ENCODE results near the gene TEX22.
"Not testable (repeated sequence)": the region's sequence is repeated elsewhere in the genome, so short reads cannot be mapped to it uniquely, and the experiment has no call there.

The TEX22 gene, protein sequence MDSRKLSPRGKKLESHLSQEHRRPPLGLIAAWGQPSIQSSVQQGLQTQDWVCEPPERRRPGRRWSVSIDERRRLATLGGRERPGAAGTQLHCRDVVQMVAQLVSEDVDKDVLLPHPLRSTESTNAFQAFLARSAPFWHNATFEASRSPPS

DNA sequence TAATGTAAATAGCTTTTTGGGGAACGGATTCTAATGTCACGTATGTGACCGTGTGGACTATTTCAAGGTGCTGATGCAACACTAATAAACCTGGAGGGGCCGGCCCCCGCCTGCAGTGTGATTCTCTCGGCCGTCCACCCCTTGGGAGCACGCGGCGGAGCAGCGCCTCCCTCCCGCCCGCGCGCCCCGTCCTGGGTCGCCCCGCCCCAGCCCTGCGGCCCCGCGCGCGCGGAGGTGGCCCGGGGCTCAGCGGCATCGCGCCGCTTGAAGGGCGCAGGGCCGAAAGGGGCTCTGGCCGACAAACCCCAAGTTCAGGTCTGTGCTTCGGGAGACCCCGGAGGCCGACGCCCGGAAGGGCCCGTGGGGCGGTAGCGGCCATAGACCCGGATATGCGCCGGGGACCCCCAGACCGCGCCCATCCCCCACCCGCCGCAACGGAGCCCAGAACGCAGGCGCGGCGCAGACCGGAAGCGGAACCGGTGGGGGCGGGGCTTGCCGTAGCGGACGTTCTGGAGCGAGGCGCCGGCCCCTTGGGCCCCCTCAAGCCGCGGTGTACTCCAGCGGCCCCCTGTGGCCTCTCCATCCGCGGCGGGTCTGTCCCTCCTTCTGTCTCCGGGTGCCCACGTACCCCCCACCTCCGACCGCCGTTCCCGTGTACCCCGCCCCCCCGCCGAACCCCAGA lies at the start of gene TEX22:
Gene TEX22, plus strand, starts transcription at position 495 of the 682 bp plus-strand sequence. CDS start 803 bp downstream, outside the sequence.
- peak; percentile 82 to 96 (median 88) for DNase-seq

DNA sequence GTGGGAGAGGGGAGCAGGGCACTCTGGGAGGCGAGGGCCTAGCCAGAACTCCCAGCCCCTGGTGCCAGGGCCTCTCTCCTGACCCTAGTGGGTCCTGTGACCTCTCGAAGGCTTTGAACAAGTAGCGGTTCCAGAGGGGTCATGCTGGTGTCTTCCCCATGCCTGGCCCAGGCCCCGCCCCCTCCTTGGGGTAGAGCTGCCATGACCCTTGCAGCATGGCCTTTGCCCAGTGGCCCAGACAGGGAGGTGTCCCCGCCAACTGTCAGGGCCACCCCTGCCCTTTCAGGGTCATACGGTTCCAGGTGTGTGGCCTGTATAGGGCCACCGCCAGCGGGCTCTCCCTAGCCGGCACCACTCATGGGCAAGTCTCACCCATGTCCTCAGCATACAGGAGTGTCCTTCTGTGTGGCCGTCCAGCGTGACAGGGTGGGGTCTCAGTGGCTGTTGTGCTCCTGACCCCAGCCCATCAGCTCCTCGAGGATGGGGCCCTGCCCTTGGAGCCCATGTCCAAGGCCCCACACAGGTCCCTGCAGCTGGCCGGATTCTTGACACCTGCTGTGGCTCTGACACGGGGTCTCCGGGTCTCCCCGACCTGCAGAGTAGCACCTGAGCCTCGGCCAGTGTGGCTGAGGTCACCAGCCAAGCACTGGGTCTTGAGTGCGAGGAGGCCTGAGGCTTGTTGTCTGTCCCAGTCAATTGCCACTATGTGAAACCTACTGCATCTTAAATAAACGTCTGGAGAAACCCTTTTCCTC lies 49.2 kb upstream of the TEX22 start:
- DNase-seq, result no peak

DNA sequence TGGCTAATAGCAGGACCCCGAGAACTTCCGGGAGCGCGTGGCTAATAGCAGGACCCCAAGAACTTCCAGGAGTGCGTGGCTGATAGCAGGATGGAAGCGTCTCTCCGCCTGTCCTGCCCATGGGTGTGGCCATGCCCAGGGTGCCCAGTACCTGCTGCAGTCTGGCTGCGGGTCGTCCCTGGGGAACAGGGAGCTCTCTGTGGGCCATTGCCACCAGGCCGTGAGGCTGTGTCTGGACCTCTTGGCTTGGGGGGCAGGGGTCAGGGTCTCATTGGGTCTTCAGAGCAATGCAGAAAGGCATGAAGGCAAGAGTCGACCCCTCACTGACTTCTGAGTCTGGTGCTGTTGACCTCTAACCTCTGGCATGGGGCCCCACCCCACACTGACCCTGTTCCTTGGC lies 48.3 kb upstream of the TEX22 start:
- DNase-seq, result no peak

DNA sequence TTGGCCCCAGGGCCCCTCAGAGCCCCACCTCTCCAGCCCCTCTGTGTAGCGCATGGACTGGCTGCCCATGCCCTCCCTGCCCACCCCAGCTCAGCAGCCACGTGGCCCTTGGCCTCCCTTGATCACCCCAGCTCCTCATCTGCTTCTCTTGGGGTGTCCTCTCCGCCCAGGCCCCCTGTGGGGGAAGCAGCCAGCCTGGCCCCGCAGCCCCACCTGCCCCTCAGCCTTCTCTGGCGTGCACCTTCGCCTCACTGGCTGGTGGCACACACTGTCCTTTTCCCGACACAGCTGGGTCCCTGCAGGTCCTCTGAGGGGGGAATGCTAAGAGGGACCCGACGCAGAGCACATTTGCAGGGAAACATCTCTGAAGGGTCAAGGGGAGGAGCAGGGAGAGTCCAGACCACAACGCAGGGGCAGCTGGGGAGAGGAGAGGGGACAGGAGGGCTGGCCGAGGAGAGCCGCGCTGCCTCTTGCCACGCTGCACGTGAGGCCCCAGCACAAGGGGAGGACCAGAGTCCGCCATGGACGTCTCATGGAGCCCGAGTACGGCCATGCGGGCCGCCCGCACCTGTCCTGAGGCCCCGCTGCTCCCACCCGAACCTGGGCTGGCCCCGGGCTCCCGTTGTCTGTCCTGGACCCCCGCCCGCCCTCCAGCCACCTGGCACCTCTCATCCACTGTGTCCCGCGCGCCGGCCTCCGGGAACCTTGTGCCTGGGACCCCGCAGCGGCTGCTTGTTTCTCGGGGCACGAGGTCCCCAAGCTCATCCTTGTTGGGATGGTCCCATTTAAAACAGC lies 47.7 kb upstream of the TEX22 start:
- DNase-seq, result no peak

DNA sequence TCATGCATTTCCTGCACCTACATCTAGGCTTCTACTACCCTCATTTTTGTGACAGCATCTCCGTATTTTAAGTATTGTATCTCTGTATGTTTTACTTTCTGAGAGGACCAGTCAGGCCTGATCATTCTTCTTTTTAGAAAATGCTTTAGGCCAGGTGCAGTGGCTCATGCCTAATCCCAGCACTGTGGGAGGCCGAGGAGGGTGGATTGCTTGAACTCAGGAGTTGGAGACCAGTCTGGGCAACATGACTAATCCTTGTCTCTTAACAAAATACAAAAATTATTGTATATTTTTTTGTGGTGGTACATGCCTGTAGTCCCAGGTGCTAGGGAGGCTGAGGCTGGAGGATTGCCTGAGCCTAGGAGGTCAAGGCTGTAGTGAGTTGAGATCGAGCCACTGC lies 46.9 kb upstream of the TEX22 start:
- no peak for DNase-seq

DNA sequence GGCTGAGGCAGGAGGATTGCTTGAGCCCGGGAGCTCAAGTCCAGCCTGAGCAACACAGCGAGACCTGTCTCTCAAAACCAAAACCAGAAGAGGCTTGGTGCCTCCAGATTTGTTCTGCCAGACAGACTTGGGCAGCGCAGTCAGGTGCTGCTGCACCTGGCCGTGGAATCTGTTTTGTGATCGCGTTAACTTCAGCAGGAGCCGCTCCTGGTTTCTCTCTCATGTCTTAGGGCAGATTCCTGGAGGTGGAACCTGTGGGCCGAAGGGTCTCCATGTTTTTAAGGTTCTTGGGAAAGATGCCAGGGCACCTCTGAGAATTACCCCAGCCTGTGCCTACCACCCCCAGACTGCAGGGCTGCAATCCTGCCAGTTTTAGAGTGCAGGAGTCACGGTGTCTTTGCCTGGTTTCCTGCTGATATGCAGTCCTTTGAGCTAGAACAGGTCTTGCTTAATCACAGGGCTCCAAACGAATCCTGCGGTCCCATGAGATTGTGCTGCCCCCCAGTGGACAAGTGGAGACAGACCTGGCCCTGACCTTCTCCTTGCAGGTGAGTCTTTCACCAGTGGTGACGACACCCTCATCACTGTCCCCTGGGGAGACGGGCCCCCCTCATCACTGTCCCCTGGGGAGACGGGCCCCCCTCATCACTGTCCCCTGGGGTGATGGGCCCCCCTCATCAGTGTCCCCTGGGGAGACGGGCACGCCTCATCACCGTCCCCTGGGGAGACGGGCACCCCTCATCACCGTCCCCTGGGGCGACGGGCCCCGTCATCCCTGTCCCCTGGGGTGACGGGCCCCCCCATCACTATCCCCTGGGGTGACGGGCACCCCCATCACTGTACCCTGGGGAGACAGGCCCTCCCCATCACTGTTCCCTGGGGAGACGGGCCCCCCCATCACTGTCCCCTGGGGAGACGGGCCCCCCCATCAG lies 46.2 kb upstream of the TEX22 start:
- DNase-seq, result peak; percentile 82 to 90 (median 89)

DNA sequence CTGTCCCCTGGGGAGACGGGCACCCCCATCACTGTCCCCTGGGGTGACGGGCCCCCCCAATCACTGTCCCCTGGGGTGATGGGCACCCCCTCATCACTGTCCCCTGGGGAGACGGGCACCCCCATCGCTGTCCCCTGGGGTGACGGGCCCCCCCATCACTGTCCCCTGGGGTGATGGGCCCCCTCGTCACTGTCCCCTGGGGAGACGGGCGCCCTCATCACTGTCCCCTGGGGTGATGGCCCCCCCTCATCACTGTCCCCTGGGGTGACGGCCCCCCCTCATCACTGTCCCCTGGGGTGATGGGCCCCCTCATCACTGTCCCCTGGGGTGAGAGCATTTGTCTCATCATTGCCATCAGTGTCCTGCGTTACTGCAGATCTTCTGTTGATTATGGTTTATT lies 45.2 kb upstream of the TEX22 start:
- DNase-seq, result no peak

DNA sequence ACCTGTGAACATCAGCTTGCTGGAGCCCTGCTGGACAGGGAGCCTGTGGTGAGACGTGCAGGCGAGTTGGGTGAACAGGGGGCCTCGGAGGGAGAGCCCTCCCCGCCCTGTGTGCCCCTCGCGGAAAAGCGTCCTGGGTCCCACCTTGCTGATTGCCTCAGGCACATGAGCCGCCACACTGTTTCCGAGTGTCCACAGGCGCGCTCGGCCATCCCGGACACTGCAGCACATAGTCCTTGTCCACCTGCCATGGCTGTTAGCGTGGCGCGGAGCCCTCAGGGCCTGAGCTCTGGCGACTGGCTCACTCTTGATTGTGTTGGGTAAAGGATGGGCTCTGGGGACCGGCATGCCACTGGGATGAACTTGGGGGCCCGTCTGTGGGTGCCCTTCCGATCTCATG lies 43.8 kb upstream of the TEX22 start:
- DNase-seq, result no peak

DNA sequence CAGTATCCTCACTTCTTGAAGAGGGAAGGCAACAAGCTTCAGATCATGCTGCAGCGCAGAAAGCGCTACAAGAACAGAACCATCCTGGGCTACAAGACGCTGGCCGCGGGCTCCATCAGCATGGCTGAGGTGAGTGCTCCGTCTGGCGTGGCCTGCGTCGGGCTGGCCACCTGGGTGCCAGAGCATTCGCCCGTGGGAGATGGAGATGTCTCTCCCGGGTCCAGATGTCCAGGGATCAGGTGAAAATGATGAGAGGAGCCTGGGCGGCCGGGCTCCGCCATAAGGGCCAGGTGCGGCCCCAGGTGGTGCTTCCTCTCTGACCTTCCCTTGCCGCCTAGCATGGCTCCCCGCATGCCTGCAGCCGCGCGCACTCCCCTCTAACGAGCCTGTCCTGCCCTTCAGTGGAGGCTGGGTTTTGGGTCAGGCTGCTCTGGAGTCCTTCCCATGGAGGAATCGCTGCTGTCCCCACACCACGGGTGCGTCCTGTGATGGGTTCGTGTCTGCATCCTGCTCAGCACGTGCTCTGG lies 43.2 kb upstream of the TEX22 start:
- no peak for DNase-seq

DNA sequence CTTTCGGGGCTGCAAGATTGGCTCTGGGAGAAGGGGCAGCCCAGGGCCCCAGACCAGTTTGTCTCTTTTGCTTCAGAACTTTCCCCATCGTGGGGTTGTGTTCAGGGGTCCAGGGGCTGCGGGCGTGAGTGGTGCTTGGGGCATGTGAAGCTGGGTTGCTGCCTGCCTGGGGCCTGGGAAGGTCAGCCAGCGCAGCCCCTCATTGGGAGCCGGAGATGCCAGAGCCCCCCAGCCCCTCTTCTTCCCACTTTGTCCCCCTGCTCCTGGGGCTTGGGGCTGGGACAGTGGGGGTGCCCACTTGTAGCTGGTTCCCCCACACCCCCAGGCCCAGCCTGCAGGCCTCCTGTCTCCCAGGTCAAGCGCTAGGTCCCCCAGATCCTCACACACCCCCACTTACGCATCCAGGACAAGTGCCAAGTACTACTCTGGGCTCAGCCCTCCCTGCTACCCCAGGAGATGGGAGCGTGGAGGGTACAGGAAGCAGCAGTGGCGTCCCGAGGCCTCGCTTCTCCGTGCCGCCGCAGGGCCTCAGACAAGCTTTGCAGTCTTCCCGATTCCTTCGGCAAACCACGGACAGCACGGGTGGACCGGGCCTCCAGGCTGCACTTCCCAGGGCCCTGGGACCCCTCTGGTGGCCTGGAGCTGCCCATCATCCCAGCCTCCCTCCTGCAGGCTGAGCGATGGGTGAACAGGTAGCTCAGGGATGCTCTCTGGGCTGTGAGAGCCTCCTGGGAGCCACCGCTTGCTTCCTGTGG lies 42.3 kb upstream of the TEX22 start:
- no peak for DNase-seq

DNA sequence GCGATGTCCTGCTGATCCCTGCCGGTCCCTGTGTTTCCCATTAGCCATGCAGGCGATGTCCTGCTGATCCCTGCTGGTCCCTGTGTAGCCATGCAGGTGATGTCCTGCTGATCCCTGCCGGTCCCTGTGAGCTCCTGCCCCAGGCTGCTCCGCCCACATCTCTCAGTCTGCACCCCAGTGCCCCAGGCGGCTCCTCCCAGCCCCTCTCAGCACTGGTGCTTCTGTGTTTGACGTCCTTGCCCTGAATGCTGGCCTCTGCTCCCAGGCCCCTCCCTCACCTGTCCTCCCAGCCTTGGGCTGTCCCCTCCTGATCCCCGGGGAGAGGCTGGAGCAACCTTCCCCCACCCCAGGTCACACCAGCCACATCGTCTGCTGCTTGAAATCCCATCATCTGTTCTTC lies 41.4 kb upstream of the TEX22 start:
- DNase-seq, result no peak

DNA sequence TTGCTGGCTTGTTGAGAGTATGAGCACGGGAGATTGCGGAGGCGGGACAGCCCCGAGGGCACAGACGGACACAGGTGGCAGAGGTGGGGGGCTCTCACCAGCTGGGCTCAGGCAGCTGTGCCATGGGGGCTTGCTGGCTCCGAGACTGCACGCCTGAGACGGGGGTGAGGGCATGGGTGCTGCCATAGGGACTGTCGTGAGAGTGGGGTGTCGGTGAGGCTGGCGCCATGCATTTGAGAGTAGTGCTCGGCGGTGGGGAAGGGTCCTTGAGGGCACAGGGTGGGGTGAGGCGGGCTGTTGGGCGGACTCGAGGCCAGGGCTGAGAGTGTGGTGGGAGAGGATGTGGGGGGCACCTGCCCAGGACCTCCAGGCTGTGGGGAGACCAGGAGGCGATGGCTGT lies 40.7 kb upstream of the TEX22 start:
- DNase-seq, result no peak

DNA sequence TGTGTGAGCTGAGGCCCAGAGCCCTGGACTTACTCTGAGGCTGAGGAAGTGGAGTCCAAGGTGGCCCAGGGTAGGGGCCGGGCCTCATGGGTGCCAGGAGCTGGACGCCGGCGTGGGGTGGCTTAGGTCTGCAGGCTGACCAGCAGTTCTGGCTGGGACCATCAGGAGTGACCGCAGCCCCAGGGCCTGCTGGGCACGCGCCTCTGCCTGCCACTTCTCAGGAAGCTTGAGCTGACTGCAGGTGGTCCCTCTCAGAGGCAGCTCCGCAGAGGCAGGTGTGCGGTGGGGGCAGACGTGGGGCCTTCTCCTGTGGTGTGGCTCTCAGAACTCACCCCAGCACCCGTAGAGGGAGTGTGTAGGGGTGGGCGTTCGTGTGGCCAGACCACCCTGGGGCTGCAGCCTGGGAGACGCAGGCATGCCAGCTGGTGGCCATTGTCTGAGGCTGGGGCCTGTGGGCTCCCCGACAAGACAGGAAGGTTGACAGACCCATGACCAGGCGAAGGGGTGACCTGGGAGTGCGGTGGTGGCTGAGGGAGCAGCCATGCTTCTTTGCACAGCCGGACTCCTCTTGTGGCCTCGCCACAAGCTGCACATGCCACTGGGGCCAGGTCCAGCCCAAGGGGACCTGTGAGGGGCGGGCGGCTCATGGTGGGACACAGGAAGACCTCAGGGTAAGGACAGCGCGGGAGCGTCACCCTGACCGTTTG lies 40.0 kb upstream of the TEX22 start:
- no peak for DNase-seq

DNA sequence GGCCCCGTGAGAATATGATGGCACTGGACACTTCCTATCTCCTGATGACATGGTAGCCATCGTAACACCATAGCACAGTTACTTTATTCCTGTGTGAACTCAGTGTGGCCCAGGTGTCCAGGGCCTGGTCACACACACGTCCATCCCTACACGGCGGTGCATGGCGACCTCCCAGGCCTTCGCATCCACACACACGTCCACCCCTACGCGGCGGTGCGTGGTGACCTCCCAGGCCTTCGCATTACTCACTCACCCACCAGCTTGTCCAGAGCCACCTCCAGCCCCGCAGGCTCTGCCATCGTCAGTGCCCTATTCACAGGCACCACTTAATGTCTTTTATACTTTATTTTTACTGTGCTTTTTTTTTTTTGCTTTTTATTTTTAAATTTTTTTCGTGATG lies 39.4 kb upstream of the TEX22 start:
- no peak for DNase-seq

DNA sequence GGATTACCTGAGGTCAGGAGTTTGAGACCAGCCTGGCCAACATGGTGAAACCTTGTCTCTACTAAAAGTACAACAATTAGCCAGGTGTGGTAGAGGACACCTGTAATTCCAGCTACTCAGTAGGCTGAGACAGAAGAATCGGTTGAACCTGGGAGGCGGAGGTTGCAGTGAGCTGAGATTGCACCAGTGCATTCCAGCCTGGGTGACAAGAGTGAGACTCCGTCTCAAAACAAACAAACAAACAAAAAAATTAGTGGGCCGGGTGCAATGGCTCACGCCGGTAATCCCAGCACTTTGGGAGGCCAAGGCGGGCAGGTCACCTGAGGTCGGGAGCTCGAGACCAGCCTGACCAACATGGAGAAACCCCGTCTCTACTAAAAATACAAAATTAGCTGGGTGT lies 36.9 kb upstream of the TEX22 start:
- DNase-seq, result not testable (repeated sequence)

DNA sequence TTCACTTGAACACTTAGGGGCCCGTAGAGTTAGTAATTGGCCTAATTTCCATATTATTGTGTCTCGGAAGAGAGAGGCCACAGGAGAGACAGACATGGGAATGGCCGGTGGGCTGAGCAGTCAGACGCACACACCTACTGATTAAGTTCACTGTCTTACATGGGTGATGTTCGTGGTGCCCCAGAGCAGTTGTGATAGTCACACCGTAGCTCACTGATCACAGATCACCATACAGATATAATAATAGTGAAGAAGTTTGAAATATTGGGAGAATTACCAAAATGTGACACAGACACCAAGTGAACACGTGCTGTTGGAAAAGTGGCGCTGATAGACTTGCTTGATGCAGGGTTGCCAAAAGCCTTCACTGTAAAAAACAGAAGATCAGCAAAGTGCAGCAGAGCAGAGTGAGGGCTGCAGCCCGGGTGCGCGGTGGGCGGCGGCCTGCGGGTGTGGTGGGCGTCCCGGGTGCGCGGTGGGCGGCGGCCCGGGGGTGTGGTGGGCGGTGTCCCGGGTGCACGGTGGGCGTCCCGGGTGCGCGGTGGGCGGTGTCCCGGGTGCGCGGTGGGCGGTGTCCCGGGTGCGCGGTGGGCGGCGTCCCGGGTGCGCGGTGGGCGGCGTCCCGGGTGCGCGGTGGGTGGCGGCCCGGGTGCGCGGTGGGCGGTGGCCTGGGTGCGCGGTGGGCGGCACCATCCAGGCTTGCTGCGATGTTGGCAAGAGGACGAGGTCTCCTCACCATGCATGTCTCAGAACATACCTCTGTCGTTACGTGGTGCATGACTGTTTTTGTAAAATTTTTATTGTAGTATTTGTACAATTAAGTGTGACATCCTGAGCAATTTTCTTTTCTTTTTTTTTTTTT lies 34.3 kb upstream of the TEX22 start:
- DNase-seq, result peak in 1 of 3 donors; percentile 26

DNA sequence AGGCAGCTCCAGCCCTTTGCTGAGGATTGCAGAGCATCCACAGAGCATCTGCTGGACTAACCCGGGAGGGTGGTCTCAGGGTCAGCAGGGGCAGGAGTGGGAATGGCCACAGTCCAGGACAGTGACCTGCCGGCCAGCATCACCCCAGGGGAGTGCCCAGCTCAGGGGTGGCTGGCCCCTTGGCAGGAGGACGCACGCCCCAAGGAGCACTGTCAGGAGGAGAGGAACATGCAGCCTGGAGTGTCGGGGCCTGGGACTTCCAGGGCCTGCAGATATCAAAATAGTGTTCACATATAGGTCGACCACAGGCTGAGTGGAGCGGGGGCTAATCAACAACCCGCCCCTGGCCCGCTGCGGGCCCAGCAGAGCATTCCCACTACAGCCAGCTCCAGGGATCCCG lies 33.2 kb upstream of the TEX22 start:
- DNase-seq, result no peak

DNA sequence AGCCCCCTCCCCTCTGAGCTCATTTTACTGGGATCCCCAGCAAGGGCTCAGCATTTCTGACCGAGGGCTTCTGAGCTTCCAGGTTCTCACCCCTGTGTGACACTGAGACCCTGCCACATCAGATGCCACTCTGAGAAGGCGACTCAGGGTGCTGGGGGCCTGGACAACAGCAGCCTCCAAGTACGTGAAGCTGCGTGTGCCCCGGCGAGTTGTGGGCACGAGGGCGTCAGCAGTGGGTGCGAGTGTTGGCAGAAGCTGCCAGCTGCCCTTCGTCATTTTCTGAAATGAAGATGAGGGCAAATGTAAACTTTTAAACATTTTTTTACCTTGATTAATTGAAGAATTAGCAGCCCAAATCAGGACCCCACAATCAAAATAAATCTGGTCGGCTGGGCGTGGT lies 32.7 kb upstream of the TEX22 start:
- no peak for DNase-seq

DNA sequence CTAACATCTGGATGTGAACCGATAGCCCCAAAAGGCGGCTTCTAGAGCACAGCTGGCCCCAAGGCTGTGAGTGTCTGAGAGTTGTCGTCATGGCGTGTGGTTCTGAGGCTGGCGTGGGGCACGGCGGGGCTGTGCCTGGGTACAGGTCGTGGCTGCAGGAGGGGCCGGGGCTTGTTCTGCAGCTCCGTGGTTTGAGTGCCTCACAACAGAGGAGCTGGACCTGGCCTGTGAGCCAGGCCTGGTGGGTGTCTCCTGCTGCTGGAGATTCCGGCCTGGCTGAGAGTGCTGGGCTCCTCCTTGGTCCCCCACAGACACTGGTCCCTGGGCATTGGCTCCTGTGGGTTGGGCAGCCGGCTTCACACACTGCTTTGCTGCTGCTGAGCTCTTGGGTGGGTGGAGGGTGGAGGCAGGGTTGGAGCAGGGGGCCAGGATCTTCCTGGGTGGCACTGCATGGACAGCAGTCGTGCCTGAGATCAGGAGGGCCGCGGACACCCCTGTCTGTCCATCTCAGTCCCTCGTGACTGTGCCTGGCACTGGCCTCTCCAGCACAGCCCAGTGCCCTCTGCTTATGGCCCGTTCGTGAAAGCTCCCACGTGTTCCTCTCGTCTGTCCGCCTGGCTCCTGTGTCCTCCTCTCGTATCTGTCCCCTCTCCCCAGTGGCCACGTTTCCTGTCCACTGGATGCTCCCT lies 31.8 kb upstream of the TEX22 start:
- no peak for DNase-seq

Data from suppressor macrophage treated with lipopolysaccharide for 1 hour (primary cell).